K562 (cell line): ENCODE measurements around the gene ARPP21. TPM values are rescaled to one million over a fixed set of nuclear protein-coding genes. Genes with fewer than 3 reads are reported as not detected.

ENCODE experiments used
- ATAC-seq: fragments of 200-7000 bp; cut with Tn5 transposase; 3 replicates; pipeline ENCODE4 v1.9.1; 2020; ENCODE audit warnings: moderate library complexity
- BruUV-seq: library from RNA; stranded (reverse); fragments of 400-500 nt; replicated peaks from 2 replicates; lab custom pipeline; 2021; lab: Mats Ljungman, UMichigan
- CTCF ChIA-PET: fragments of 300-600 bp; formaldehyde crosslinking; extraction: SDS; loops from one replicate; lab custom pipeline; 2021; ENCODE audit warnings: low intra/inter-chr PET ratio; lab: Yijun Ruan, JAX
- POLR2A ChIA-PET: fragments of 300-600, 350-650 bp; sonication (Branson Sonifier 250); formaldehyde crosslinking; extraction: SDS; loops from one replicate; lab custom pipeline; 2021; ENCODE audit warnings: antibody characterized with exemption, inconsistent platforms; lab: Yijun Ruan, JAX
- DNase-seq, 4 experiments: peaks; one replicate each; pipeline versions ENCODE4 v3.0.0 to v3.0.0-alpha.2; 2011 to 2018; ENCODE audit warnings: low spot score in 3 of 4, mixed read lengths in 3 of 4; ENCODE audit errors: extremely low read depth in 1 of 4
- FAIRE-seq: peaks from 2 replicates; lab custom pipeline; 2011; peaks lifted over from hg19 to GRCh38; lab: Jason Lieb, UNC
- H2AFZ ChIP-seq: 2 replicates; pipeline ENCODE4 v1.6.0; 2011; ENCODE audit warnings: low read depth, low read length, control low read depth, inconsistent platforms
- H3K27ac ChIP-seq: fragments of 200-600 bp; 3 replicates; pipeline ENCODE4 v1.8.0; 2011; ENCODE audit warnings: low read depth, mild to moderate bottlenecking, control low read depth, inconsistent platforms, low read length, moderate library complexity, mixed read lengths; ENCODE audit errors: extremely low read depth
- H3K27me3 ChIP-seq, 2 experiments: fragments of 300-600 bp in 1 of 2; 2 replicates in 1 of 2; 3 replicates in 1 of 2; pipeline versions ENCODE4 v1.6.0 to v1.8.0; 2011; ENCODE audit warnings: inconsistent platforms in 2 of 2, low read length in 2 of 2, mild to moderate bottlenecking in 1 of 2, mixed read lengths in 1 of 2, moderate library complexity in 1 of 2; ENCODE audit not compliant: control insufficient read depth in 2 of 2, insufficient read depth in 2 of 2
- H3K36me3 ChIP-seq: fragments of 300-600 bp; 3 replicates; pipeline ENCODE4 v1.8.0; 2011; ENCODE audit warnings: mild to moderate bottlenecking, low read length, inconsistent platforms; ENCODE audit not compliant: control insufficient read depth, insufficient read depth
- H3K4me1 ChIP-seq, 2 experiments: fragments of 200-600 bp in 1 of 2; replicated peaks in 1 of 2; 2 replicates in 1 of 2; 3 replicates in 1 of 2; pipeline versions ENCODE4 v1.5.1 to v1.8.0; 2011; ENCODE audit warnings: inconsistent platforms in 2 of 2, low read length in 2 of 2, mild to moderate bottlenecking in 1 of 2, mixed read lengths in 1 of 2, moderate library complexity in 1 of 2; ENCODE audit not compliant: control insufficient read depth in 2 of 2, insufficient read depth in 2 of 2
- H3K4me2 ChIP-seq: 2 replicates; pipeline ENCODE4 v1.6.1; 2011; ENCODE audit warnings: low read length, control low read depth, inconsistent platforms, mixed read lengths; ENCODE audit not compliant: insufficient read depth
- H3K4me3 ChIP-seq: fragments of 200-600 bp; sonication (generic), shearing (Covaris generic); 2 replicates; pipeline ENCODE4 v1.5.1; 2016; ENCODE audit warnings: control low read depth, inconsistent platforms
- H3K79me2 ChIP-seq: fragments of 200-600 bp; 3 replicates; pipeline ENCODE4 v1.8.0; 2011; ENCODE audit warnings: low read length, inconsistent platforms; ENCODE audit not compliant: control insufficient read depth, insufficient read depth
- H3K9ac ChIP-seq, 2 experiments: 2 replicates each; pipeline versions ENCODE4 v1.6.0 to v1.6.1; 2011; ENCODE audit warnings: low read depth in 2 of 2, low read length in 2 of 2, control low read depth in 1 of 2, inconsistent platforms in 1 of 2, mild to moderate bottlenecking in 1 of 2, mixed read lengths in 1 of 2; ENCODE audit not compliant: insufficient read depth in 1 of 2
- H3K9me1 ChIP-seq: one replicate; pipeline ENCODE4 v1.6.0; 2011; ENCODE audit warnings: inconsistent platforms, mild to moderate bottlenecking, low read length, moderate library complexity; ENCODE audit not compliant: control insufficient read depth, insufficient read depth
- H3K9me3 ChIP-seq: replicated peaks from 2 replicates; pipeline ENCODE4 v1.5.1; 2011; ENCODE audit warnings: low read depth, low read length, inconsistent platforms; ENCODE audit not compliant: control insufficient read depth, insufficient read depth
- H4K20me1 ChIP-seq: replicated peaks from 2 replicates; pipeline ENCODE4 v1.6.1; 2011; ENCODE audit warnings: low read length, inconsistent platforms, mixed read lengths; ENCODE audit not compliant: control insufficient read depth, insufficient read depth
- CREM ChIP-seq: IDR thresholded peaks from 2 replicates; pipeline ENCODE4 v1.6.1; 2014; ENCODE audit warnings: antibody characterized with exemption, low read depth
- MTA3 ChIP-seq: fragments of 450-650 bp; formaldehyde crosslinking; IDR thresholded peaks from 2 replicates; pipeline ENCODE4 v1.6.1; 2017; ENCODE audit warnings: mild to moderate bottlenecking, borderline replicate concordance
- PHF21A ChIP-seq: fragments of 450-650 bp; IDR thresholded peaks from 2 replicates; pipeline ENCODE4 v1.6.1; 2017; ENCODE audit warnings: low read depth, borderline replicate concordance
- POLR2B ChIP-seq: fragments of 450-650 bp; IDR thresholded peaks from 2 replicates; pipeline ENCODE4 v1.6.1; 2018; ENCODE audit warnings: low read depth; ENCODE audit not compliant: partially characterized antibody
- PPARD ChIP-seq: fragments of 250-450 bp; sonication (Bioruptor Pico); IDR thresholded peaks from 2 replicates; pipeline ENCODE4 v1.8.0; 2022; ENCODE audit warnings: inconsistent platforms, mild to moderate bottlenecking, moderate library complexity
- ZBTB9 ChIP-seq: fragments of 450-650 bp; formaldehyde crosslinking; IDR thresholded peaks from 2 replicates; pipeline ENCODE4 v1.4.0; 2020; ENCODE audit warnings: mild to moderate bottlenecking, moderate library complexity
- ZNF184 ChIP-seq: sonication (generic); formaldehyde crosslinking; IDR thresholded peaks from 2 replicates; pipeline ENCODE4 v1.5.0; 2020; ENCODE audit warnings: missing genetic modification reagents
- WGBS: fragments of 100-300 bp; shearing (Covaris generic); methylation state at CpG from one replicate; pipeline ENCODE4 v1.1.6; 2016; ENCODE audit warnings: low coverage, mixed read lengths; ENCODE audit not compliant: insufficient coverage; ENCODE audit errors: missing lambda C conversion rate; 5-methylcytosine and 5-hydroxymethylcytosine counted together
- in situ Hi-C: fragments of 300-500 bp; cut with MboI; formaldehyde crosslinking; loops from 4 replicates; pipeline ENCODE4 v1.15.0; 2018; ENCODE audit warnings: inconsistent platforms, mixed read lengths
- intact Hi-C: fragments of 100-400 bp; cut with micrococcal nuclease; formaldehyde crosslinking; loops from 2 replicates; pipeline ENCODE4 v1.14.2; 2022
- polyA plus RNA-seq, 8 experiments: library from polyadenylated mRNA; depleted of rRNA in 4 of 8; stranded (reverse) in 5 of 8; unstranded in 3 of 8; fragments of >200 nt; fragmentation: Nextera tagmentation in 2 of 8; fragmentation: Illumina TruSeq in 1 of 8; extraction: Ambion mirVana in 2 of 8; extraction: Trizol in 1 of 8; gene quantifications; 2 replicates each; pipeline versions ENCODE4 v1.2.1 to v1.2.3, GENCODE V29; 2011 to 2014; ENCODE audit warnings: inconsistent platforms in 1 of 8, missing spikeins in 1 of 8
- total RNA-seq, 7 experiments: library from RNA; depleted of rRNA in 6 of 7; stranded (reverse); fragments of >200 nt in 6 of 7; fragmentation: Illumina TruSeq in 2 of 7; extraction: Trizol in 2 of 7; gene quantifications; 2 replicates each; pipeline versions ENCODE4 v1.2.1 to v1.2.3, GENCODE V29; 2011 to 2021; ENCODE audit warnings: low replicate concordance in 1 of 7

ARPP21 gene
- total and polyA plus RNA-seq, 9 of the 15 experiments (the other 6 are each of a cell fraction or from before 2014, with no cell fraction given): not detected

GRCh38 chr3:35761311-35761710 lies 122.0 kb downstream of the ARPP21 start:
- Histone ChIP-seq H3K4me2 (no peak overlapping the region), H3K4me1 (no peaks in the 10 kb centered on the region), H3K79me2 (no peaks in the 10 kb centered on the region), H3K4me3 (no peak overlapping the region), H2AFZ (no peak overlapping the region), H3K9ac (no peak overlapping the region), H3K27ac (no peak overlapping the region), H3K27me3 (no peaks in the 10 kb centered on the region), H3K9me1 (no peaks in the 10 kb centered on the region), H3K36me3 (no peaks in the 10 kb centered on the region), H4K20me1 (no peaks in the 10 kb centered on the region), H3K9me3 (0 out of 2 replicates have a peak, but pooled peaks cover 3% of the 10 kb centered on the region)
- 0% methylated on average over 1 of the region's 1 CpG for WGBS
- ChIA-PET CTCF (no interaction called here), POLR2A (no interaction called here)
- FAIRE-seq: no peak
- in situ Hi-C loops (no loop called here), intact Hi-C loops (no loop called here)
- TF ChIP-seq MTA3: no peak
- no peak for TF ChIP-seq POLR2B
- TF ChIP-seq CREM: no peak
- no peak for TF ChIP-seq ZBTB9 (CRISPR knock-in tag)
- TF ChIP-seq ZNF184 (CRISPR knock-in tag): no peak
- TF ChIP-seq PPARD (CRISPR knock-in tag): no peak
- TF ChIP-seq PHF21A: no peak
- no TSS peak for BruUV-seq
- ATAC-seq: no peak
- DNase-seq: no peak
